COLO668 (cell line): ENCODE data around the gene OR9G4.

ENCODE experiments used
- DNase-seq: peaks from one replicate; lab custom pipeline; 2025; ENCODE audit not compliant: unreplicated experiment; lab: John Stamatoyannopoulos, UW

Gene OR9G4

GRCh38 chr11:56748597-56748996, at the start of gene OR9G4:
Gene OR9G4, minus strand, starts transcription at chr11:56748697. Its CDS starts 4,931 bp downstream, at chr11:56743766.
- no peak for DNase-seq

GRCh38 chr11:56783448-56784041, 35.0 kb upstream of the OR9G4 start:
- DNase-seq, result no peak

- DNase-seq, result no peak
Measured at GRCh38 chr11:56782167-56782847, 33.8 kb upstream of the OR9G4 start.

GRCh38 chr11:56776809-56777208, 28.3 kb upstream of the OR9G4 start:
- DNase-seq, result no peak

- DNase-seq, result no peak
Measured at GRCh38 chr11:56764976-56765375, 16.5 kb upstream of the OR9G4 start.

GRCh38 chr11:56751480-56751879, 3.0 kb upstream of the OR9G4 start:
- DNase-seq, result no peak

GRCh38 chr11:56750190-56750589, 1.7 kb upstream of the OR9G4 start:
- no peak for DNase-seq

GRCh38 chr11:56740886-56741285, 7.6 kb downstream of the OR9G4 start:
- DNase-seq, result no peak

- no peak for DNase-seq
Measured at GRCh38 chr11:56740107-56740506, 8.4 kb downstream of the OR9G4 start.

GRCh38 chr11:56720513-56720912, 28.0 kb downstream of the OR9G4 start:
- DNase-seq, result no peak

- DNase-seq, result no peak
Measured at GRCh38 chr11:56716379-56716854, 32.1 kb downstream of the OR9G4 start.

- DNase-seq, result no peak
Measured at GRCh38 chr11:56714206-56714605, 34.3 kb downstream of the OR9G4 start.

GRCh38 chr11:56706486-56706885, 42.0 kb downstream of the OR9G4 start:
- no peak for DNase-seq

- no peak for DNase-seq
Measured at GRCh38 chr11:56705784-56706396, 42.6 kb downstream of the OR9G4 start.

GRCh38 chr11:56700914-56701485, 47.5 kb downstream of the OR9G4 start:
- no peak for DNase-seq

GRCh38 chr11:56700242-56700913, 48.1 kb downstream of the OR9G4 start:
- DNase-seq, result no peak

- no peak for DNase-seq
Measured at GRCh38 chr11:56698795-56699194, 49.7 kb downstream of the OR9G4 start, which contains the start of gene OR9G1. Gene OR9G1, plus strand, starts transcription at chr11:56699095. Its CDS starts 1,293 bp downstream, at chr11:56700388.

GRCh38 chr11:56693428-56693827, 55.1 kb downstream of the OR9G4 start:
- no peak for DNase-seq
